Measurements from ENCODE around the gene XRN1. TPM values are rescaled to one million over a fixed set of nuclear protein-coding genes. Genes with fewer than 3 reads are reported as not detected.

XRN1 gene
- total and polyA plus RNA-seq, 10 of the 15 experiments (the other 5 are each of a cell fraction or from before 2014, with no cell fraction given): 1.7 to 38.8 (median 15.5) TPM

DNA sequence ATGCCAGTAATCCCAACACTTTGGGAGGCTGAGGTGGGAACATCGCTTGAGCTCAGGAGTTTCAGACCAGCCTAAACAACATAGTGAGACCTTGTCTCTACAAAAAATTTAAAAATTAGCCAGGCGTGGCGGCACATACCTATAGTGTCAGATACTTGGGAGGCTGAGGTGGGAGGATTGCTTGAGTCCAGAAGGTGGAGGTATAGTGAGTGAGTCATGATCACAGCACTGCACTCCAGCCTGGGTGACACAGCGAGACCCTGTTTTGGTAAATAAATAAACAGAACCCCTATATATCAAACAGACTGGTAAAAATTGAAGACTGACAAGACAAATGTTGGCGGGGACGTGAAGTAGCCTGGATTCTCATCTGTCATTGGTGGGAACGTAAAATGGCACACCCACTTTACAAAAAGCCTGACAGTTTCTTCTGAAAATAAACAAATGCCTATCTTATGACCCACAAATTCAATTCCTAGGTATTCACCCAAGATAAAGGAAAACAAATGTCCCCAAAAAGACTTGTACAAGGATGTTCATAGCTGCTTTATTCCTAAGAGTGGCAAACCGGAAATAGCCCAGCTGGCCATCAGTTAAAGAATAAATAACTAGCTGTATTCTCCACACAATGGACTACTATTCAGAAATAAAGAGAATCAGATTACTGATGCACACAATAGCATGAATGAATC, 175.5 kb downstream of the XRN1 start:
- in situ Hi-C loops (cut with MboI) (no loop called here), intact Hi-C loops (cut with micrococcal nuclease; ENCODE audit: unreplicated experiment) (no loop called here)
- TF ChIP-seq SREBF2 (IDR thresholded peaks at IDR 0.05; ENCODE audit: low read length): no peak
- no TSS peak for BruUV-seq (replicated peaks)
- Histone ChIP-seq H3K9me3 (replicated peaks; ENCODE audit: control insufficient read depth, insufficient read depth, low read length) (no peaks in the 10 kb centered on the region), H4K20me1 (ENCODE audit: control insufficient read depth, insufficient read depth) (no peaks in the 10 kb centered on the region), H3K4me2 (ENCODE audit: control insufficient read depth, insufficient read depth) (no peak overlapping the region), H3K4me1 (ENCODE audit: control insufficient read depth, insufficient read depth, low read length) (no peaks in the 10 kb centered on the region), H3K79me2 (ENCODE audit: control insufficient read depth, insufficient read depth, low read length) (no peaks in the 10 kb centered on the region), H3K9ac (ENCODE audit: control insufficient read depth, insufficient read depth, low read length) (no peak overlapping the region), H2AFZ (ENCODE audit: control insufficient read depth, low read depth, low read length) (no peak overlapping the region), H3K36me3 (ENCODE audit: control insufficient read depth in 2 of 2, insufficient read depth in 2 of 2, low read length in 1 of 2) (no peaks in the 10 kb centered on the region), H3K27me3 (replicated peaks in 1 of 2; ENCODE audit: control insufficient read depth in 2 of 2, insufficient read depth in 2 of 2, low read length in 1 of 2) (no peaks in the 10 kb centered on the region), H3K4me3 (no peak overlapping the region), H3K27ac (ENCODE audit: control insufficient read depth, insufficient read depth) (no peak overlapping the region)
- FAIRE-seq (no peak), DNase-seq (ENCODE audit: low read depth, low spot score) (no peak), ATAC-seq (no peak)
- WGBS (ENCODE audit: insufficient coverage, insufficient replicate concordance, low lambda C conversion rate, missing lambda C conversion rate): 82% methylated on average over 8 of the region's 8 CpGs
- ChIA-PET RAD21 (ENCODE audit: unreplicated experiment) (no interaction called here), CTCF (interaction anchor here (0.5 kb wide), 1 partner anchor 145 kb away, joined by 6 read pairs; no protein-coding TSS in a partner anchor), SMC1A (ENCODE audit: uncharacterized antibody, unreplicated experiment) (no interaction called here), POLR2A (no interaction called here)

GRCh38 chr3:142270407-142270806, 177.4 kb downstream of the XRN1 start:
- Histone ChIP-seq H4K20me1 (ENCODE audit: control insufficient read depth, insufficient read depth) (no peaks in the 10 kb centered on the region), H3K27me3 (replicated peaks in 1 of 2; ENCODE audit: control insufficient read depth in 2 of 2, insufficient read depth in 2 of 2, low read length in 1 of 2) (no peaks in the 10 kb centered on the region), H3K79me2 (ENCODE audit: control insufficient read depth, insufficient read depth, low read length) (no peaks in the 10 kb centered on the region), H3K4me3 (no peak overlapping the region), H3K27ac (ENCODE audit: control insufficient read depth, insufficient read depth) (no peak overlapping the region), H3K9me3 (replicated peaks; ENCODE audit: control insufficient read depth, insufficient read depth, low read length) (no peaks in the 10 kb centered on the region), H3K4me2 (ENCODE audit: control insufficient read depth, insufficient read depth) (no peak overlapping the region), H3K4me1 (ENCODE audit: control insufficient read depth, insufficient read depth, low read length) (no peaks in the 10 kb centered on the region), H3K36me3 (ENCODE audit: control insufficient read depth in 2 of 2, insufficient read depth in 2 of 2, low read length in 1 of 2) (no peaks in the 10 kb centered on the region), H3K9ac (ENCODE audit: control insufficient read depth, insufficient read depth, low read length) (no peak overlapping the region), H2AFZ (ENCODE audit: control insufficient read depth, low read depth, low read length) (no peak overlapping the region)
- no peak for ATAC-seq
- in situ Hi-C loops (cut with MboI) (no loop called here), intact Hi-C loops (cut with micrococcal nuclease; ENCODE audit: unreplicated experiment) (no loop called here)
- WGBS (ENCODE audit: insufficient coverage, insufficient replicate concordance, low lambda C conversion rate, missing lambda C conversion rate): 67% methylated on average over 3 of the region's 3 CpGs
- SMC1A ChIA-PET (ENCODE audit: uncharacterized antibody, unreplicated experiment): interaction anchor here (1.4 to 3.1 kb wide), 2 partner anchors 9 to 145 kb away, joined by 4 to 8 read pairs; no protein-coding TSS in a partner anchor
- TF ChIP-seq POLR2AphosphoS5 (IDR thresholded peaks at IDR 0.05; ENCODE audit: low read length) (no peak), RB1 (IDR thresholded peaks at IDR 0.05; ENCODE audit: borderline replicate concordance) (no peak), CTCF (IDR thresholded peaks at IDR 0.05 in 2 of 3, conservative IDR thresholded peaks at IDR 0.05 in 1 of 3; ENCODE audit: control insufficient read depth in 2 of 3, extremely low read depth in 1 of 3, insufficient read depth in 1 of 3, low read depth in 3 of 3, low read length in 3 of 3) (0 out of 6 replicates have a peak, but pooled peaks of 1 of the 3 experiments have one; percentile 6)
- no peak for DNase-seq (ENCODE audit: low read depth, low spot score)
- CTCF ChIA-PET: interaction anchor here (0.6 kb wide), 1 partner anchor 9 kb away, joined by 3 read pairs; no protein-coding TSS in a partner anchor
- POLR2A ChIA-PET: no interaction called here
- RAD21 ChIA-PET (ENCODE audit: unreplicated experiment): no interaction called here
- FAIRE-seq: no peak
- BruUV-seq (replicated peaks): no TSS peak
